CD1c-positive myeloid dendritic cell (primary cell): ENCODE measurements around the gene DECR2.
"Not testable (repeated sequence)": the region's sequence is repeated elsewhere in the genome, so short reads cannot be mapped to it uniquely, and the experiment has no call there.

Experiments used
- DNase-seq: peaks from one replicate; pipeline ENCODE4 v3.0.0-alpha.2; 2016; ENCODE audit errors: extremely low spot score

Gene DECR2

DNA sequence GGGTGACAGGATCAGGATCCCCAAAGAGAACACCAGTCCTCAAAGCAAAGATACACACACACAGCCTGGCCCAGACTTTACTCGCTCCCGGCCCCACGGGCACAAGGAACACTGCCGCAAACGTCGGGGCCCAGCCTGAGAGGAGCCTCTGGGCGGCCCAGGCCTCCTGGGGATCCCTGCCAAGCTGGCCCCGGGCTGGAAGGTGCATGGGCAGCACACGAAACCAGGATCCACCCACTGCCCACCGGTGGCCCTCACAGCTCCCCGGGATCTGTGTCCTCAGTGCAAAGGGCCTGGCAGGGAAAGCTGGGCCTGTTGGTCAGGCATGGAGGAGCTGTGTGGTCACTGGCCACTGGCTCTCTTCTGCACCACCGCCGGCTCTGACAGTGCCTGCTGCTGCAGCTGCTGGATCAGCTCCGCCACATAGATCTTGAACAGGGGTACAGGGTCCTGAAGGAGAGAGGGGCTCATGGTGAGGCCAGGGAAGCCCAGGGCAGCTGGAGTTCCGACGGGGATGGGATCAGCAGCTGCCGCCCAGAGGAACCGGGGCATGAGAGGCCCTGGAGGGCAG, 34.3 kb upstream of the DECR2 start:
- no peak for DNase-seq

DNA sequence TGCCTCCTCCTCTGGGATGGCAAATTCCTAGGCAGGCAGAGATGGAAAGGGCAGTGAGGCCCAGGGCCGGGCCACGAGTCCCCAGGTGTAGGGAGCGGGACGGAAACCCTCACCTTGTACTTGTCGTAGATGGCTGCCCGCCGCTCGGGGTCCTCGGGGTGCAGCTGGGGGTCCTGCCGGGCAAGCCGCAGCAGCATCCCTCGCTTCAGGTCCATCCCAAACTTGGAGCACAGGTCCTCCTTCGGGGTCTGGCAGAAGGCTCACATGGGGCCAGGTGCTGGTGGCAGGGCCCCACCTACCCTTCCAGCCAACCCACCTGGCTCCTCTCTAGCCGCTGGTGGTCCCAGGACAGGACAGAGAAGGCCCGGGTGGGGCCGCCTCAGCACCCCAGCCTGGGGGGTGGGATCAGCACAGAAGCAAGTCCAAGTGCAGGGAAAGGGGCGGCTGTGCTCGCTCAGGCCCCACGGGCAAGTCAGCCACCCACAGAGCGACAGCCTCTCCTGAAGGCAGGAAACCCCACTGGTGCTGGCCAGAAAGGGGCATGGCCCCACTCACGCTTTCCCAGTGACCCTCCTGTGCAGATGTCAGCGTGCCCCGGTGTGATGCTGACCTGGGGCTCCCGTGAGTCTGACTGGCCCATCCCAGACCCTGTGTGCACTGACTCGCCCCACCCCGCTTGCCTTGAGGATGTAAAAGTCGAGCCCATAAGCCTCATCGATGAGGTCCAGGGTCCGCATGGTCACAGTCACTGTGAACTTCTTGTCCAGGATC, 33.1 kb upstream of the DECR2 start:
- no peak for DNase-seq

- DNase-seq = no peak
These were observed 32.3 kb upstream of the DECR2 start for GRCh38 chr16:369275-369865.

DNA sequence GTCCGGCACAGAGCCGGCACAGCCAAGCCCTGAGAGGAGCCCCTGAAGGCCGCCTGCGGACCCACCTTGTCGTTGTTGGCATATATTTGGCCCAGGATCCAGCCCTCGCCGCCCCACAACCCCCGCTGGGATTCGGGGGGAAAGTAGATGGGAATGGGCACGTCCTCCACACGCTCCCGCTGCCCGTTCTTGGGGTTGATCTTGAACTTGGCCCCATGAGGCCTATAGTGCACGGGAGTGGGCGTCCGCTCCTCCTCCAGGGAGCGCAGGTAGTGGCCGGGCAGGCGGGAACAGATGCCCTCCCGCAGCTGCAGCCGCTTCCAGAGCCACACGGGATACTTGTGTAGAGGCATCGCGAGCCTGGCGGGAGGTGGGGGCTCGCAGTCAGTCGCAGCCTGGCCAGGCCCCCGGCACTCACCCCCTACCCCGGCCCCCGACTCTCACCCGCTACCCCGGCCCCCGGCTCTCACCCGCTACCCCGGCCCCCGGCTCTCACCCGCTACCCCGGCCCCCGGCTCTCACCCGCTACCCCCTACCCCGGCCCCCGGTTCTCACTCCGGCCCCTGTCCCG, 31.7 kb upstream of the DECR2 start:
- no peak for DNase-seq

GRCh38 chr16:370443-370842, 31.2 kb upstream of the DECR2 start, which contains the start of gene MRPL28:
TSS of gene MRPL28 (minus strand) at chr16:370538. CDS start at chr16:370218, 320 bp downstream.
- peak; percentile 96 for DNase-seq

DNA sequence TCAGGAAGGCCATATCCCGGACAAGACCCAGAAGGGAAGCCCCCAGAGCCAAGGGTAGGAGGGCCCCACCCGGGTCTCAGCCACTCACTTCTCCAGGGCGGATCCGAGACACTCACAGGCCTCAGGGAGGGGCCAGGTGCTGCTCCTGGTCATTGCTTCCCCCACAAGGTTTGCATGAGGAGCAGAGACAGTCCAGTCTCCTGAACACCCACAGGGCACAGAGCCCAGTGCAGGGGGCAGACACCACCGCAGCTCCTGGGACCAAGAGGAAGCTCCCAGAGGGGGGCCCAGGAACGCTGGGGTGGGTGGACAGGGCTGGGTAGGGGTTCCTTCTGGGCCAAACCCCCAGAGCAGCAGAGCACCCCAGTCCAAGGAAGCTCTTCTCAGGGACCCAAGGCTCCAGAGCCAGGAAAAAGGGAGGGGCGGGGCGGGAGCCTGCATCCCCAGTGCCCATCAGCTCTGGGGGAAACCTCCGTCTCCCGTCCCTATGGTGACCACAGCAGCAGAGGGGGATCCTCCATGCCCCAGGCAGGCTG, 30.6 kb upstream of the DECR2 start:
- no peak for DNase-seq

GRCh38 chr16:371515-372301, 30.0 kb upstream of the DECR2 start:
- no peak for DNase-seq

DNA sequence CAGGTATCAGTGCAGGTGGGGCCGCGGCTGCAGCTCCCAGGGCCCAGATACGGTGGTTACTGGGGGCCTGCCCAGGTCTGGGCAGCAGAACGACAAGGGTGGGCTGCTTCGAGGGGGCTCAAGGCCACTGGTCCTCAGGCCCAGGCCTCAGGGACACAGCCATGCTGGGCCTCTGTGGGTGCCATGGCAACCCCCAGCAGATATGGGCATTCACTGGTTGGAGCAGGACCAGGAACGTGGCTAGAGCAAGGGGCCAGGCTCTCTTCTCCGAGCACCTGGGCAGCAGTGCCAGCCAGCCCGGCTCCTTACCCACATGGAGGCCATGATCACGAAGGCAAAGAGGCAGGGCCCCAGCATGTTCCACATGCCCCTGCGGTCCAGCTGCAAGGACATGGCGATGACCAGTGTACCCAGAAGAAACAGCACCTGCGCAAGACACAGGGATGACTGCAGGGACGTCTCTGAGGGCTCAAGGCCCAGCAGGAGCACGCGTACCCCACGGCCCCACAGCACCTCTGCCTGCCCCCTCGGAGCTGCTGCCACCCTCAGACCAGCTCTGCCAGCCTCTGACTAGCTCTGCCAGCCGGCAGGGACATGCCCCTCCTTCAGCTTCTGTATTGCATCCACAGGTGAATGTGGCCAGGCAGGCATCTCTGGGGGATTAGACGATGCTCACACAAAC, 29.2 kb upstream of the DECR2 start:
- no peak for DNase-seq

- no peak for DNase-seq
These were observed 28.6 kb upstream of the DECR2 start for GRCh38 chr16:373020-373598.

DNA sequence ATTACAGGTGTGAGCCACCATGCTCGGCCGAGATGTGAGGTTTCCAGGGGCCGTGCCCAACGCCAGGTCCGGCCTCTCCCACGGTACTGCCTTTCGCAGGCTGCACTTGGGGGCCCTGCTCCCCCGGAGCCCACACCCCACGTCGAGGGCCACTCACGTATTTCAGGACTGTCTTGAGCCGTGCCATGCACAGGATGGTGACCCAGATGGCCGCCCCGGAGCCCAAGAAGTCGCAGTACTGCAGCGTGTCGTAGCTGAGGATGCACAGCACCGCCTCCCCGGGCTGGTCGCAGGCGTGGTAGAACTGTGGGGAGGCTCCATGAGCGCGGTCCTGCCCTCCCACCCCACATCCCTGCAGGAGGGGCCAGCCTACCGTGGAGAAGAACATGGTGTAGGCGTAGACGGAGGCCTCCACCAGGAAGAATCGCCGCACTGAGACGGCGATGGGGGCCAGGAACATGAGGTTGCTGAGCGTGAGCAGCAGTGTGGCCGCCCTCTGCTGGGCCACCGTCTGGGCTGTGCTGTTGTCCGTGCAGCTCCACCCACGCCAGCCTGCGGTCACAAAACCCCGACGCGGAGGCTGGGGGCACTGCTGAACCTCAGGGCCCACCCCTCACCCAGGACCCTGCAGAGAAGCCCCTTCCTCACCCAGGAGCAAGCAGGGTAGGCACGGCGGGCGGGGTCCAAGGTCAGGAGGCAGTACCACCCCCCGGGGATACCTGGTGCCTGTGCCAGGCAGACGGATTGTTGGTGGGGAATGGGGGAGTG, 27.7 kb upstream of the DECR2 start:
- no peak for DNase-seq

DNA sequence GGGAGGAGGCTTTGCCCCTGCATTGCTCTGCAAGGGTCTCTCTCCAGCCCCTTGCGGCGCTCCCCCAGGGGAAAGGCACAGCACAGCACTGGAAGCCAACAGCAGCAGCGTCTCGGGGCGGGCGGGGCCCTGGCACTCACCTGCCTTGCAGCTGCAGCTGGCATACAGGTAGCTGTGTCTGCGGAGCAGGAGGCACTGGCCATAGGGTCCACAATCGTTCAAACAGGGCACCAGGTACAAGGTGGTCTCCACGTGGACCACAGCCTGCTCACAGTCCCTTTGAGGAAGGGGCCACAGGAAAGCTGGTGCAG, 27.1 kb upstream of the DECR2 start:
- no peak for DNase-seq

- no peak for DNase-seq
These were observed 26.5 kb upstream of the DECR2 start for GRCh38 chr16:375212-375611.

- no peak for DNase-seq
These were observed 25.5 kb upstream of the DECR2 start for GRCh38 chr16:375927-376816.

- DNase-seq = no peak
These were observed 24.8 kb upstream of the DECR2 start for GRCh38 chr16:376817-377418.

- DNase-seq = no peak
These were observed 24.2 kb upstream of the DECR2 start for GRCh38 chr16:377419-377951.

- DNase-seq = not testable (repeated sequence)
These were observed 23.4 kb upstream of the DECR2 start for GRCh38 chr16:378113-378820.

GRCh38 chr16:378821-379182, 22.9 kb upstream of the DECR2 start:
- no peak for DNase-seq
